ENCODE data around the gene NUDT15.

DNA sequence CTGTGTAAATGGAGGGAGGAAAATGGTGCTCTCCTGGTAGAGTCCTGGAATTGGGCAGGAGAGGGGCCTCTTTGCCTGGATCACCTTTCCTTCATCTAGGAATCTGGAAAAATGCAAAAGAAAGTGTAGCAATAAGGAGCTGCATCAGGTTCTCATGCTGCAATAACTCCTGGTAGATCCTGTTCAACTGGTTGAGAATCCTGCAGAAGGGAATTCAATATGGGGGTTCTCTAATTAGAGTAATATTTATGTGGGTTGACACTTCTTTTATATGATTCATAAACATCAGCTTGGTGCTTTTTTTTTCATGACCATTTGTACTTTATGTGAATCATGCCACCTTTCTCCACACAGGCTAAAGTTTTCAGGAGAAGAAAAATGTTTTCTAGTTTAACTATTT is 9.5 kb upstream of the NUDT15 start:
- TF ChIP-seq, protein P1, sequence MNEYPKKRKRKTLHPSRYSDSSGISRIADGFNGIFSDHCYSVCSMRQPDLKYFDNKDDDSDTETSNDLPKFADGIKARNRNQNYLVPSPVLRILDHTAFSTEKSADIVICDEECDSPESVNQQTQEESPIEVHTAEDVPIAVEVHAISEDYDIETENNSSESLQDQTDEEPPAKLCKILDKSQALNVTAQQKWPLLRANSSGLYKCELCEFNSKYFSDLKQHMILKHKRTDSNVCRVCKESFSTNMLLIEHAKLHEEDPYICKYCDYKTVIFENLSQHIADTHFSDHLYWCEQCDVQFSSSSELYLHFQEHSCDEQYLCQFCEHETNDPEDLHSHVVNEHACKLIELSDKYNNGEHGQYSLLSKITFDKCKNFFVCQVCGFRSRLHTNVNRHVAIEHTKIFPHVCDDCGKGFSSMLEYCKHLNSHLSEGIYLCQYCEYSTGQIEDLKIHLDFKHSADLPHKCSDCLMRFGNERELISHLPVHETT (tag by site-specific recombination; IDR thresholded peaks at IDR 0.05), result no peak
- no peak for TF ChIP-seq YY1 (tag by site-specific recombination; IDR thresholded peaks at IDR 0.05)
- TF ChIP-seq ZNF768 (tag by site-specific recombination; IDR thresholded peaks at IDR 0.05), result no peak
- TF ChIP-seq, protein P2, sequence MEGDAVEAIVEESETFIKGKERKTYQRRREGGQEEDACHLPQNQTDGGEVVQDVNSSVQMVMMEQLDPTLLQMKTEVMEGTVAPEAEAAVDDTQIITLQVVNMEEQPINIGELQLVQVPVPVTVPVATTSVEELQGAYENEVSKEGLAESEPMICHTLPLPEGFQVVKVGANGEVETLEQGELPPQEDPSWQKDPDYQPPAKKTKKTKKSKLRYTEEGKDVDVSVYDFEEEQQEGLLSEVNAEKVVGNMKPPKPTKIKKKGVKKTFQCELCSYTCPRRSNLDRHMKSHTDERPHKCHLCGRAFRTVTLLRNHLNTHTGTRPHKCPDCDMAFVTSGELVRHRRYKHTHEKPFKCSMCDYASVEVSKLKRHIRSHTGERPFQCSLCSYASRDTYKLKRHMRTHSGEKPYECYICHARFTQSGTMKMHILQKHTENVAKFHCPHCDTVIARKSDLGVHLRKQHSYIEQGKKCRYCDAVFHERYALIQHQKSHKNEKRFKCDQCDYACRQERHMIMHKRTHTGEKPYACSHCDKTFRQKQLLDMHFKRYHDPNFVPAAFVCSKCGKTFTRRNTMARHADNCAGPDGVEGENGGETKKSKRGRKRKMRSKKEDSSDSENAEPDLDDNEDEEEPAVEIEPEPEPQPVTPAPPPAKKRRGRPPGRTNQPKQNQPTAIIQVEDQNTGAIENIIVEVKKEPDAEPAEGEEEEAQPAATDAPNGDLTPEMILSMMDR (tag by site-specific recombination; IDR thresholded peaks at IDR 0.05), result no peak
- no peak for TF ChIP-seq ZNF274 (IDR thresholded peaks at IDR 0.05; ENCODE audit: low read length)
- TF ChIP-seq ZNF274 (tag by site-specific recombination; IDR thresholded peaks at IDR 0.05; ENCODE audit: borderline replicate concordance), result no peak
- TF ChIP-seq HOXD13 (CRISPR knock-in tag; IDR thresholded peaks at IDR 0.05; ENCODE audit: borderline replicate concordance), result no peak
- no peak for TF ChIP-seq ZNF530 (tag by site-specific recombination; IDR thresholded peaks at IDR 0.05; ENCODE audit: low read depth)
- TF ChIP-seq, protein P3, sequence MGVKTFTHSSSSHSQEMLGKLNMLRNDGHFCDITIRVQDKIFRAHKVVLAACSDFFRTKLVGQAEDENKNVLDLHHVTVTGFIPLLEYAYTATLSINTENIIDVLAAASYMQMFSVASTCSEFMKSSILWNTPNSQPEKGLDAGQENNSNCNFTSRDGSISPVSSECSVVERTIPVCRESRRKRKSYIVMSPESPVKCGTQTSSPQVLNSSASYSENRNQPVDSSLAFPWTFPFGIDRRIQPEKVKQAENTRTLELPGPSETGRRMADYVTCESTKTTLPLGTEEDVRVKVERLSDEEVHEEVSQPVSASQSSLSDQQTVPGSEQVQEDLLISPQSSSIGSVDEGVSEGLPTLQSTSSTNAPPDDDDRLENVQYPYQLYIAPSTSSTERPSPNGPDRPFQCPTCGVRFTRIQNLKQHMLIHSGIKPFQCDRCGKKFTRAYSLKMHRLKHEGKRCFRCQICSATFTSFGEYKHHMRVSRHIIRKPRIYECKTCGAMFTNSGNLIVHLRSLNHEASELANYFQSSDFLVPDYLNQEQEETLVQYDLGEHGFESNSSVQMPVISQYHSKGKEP (tag by site-specific recombination; IDR thresholded peaks at IDR 0.05), result no peak
- TF ChIP-seq ZNF600 (tag by site-specific recombination; IDR thresholded peaks at IDR 0.05), result no peak
- TF ChIP-seq, protein P4, sequence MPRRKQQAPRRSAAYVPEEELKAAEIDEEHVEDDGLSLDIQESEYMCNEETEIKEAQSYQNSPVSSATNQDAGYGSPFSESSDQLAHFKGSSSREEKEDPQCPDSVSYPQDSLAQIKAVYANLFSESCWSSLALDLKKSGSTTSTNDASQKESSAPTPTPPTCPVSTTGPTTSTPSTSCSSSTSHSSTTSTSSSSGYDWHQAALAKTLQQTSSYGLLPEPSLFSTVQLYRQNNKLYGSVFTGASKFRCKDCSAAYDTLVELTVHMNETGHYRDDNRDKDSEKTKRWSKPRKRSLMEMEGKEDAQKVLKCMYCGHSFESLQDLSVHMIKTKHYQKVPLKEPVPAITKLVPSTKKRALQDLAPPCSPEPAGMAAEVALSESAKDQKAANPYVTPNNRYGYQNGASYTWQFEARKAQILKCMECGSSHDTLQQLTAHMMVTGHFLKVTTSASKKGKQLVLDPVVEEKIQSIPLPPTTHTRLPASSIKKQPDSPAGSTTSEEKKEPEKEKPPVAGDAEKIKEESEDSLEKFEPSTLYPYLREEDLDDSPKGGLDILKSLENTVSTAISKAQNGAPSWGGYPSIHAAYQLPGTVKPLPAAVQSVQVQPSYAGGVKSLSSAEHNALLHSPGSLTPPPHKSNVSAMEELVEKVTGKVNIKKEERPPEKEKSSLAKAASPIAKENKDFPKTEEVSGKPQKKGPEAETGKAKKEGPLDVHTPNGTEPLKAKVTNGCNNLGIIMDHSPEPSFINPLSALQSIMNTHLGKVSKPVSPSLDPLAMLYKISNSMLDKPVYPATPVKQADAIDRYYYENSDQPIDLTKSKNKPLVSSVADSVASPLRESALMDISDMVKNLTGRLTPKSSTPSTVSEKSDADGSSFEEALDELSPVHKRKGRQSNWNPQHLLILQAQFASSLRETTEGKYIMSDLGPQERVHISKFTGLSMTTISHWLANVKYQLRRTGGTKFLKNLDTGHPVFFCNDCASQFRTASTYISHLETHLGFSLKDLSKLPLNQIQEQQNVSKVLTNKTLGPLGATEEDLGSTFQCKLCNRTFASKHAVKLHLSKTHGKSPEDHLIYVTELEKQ (tag by site-specific recombination; IDR thresholded peaks at IDR 0.05; ENCODE audit: borderline replicate concordance), result no peak
